ENCODE results near the gene SSTR3.

DNA sequence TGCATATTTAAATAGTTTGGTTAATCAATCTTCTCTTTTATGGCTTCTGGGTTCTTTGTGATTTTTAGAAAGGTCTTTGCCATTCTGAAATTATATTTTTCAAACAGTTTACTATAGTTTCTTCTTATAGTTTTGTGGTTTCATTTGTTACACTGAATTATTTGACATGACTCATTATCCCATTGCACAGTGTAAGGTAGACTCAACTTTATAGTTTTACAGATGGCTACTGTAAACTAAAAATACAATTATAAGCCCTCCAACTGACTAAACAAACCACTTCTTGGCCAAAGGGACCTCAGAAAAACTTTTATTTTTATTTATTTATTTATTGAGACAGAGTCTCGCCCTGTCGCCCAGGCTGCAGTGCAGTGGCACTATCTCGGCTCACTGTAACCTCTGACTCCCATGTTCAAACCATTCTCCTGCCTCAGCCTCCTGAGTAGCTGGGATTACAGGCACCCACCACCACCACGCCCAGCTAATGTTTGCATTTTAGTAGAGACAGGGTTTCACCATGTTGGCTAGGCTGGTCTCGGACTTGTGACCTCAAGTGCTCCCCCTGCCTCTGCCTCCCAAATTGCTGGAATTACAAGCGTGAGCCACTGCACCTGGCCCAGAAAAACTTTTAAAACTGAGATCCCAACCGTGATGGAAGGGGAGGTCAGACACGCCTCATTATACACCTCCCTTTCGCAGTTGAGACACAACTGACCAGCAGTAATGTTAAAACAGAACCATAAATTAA, 45.9 kb upstream of the SSTR3 start:
- TF ChIP-seq, protein P1, sequence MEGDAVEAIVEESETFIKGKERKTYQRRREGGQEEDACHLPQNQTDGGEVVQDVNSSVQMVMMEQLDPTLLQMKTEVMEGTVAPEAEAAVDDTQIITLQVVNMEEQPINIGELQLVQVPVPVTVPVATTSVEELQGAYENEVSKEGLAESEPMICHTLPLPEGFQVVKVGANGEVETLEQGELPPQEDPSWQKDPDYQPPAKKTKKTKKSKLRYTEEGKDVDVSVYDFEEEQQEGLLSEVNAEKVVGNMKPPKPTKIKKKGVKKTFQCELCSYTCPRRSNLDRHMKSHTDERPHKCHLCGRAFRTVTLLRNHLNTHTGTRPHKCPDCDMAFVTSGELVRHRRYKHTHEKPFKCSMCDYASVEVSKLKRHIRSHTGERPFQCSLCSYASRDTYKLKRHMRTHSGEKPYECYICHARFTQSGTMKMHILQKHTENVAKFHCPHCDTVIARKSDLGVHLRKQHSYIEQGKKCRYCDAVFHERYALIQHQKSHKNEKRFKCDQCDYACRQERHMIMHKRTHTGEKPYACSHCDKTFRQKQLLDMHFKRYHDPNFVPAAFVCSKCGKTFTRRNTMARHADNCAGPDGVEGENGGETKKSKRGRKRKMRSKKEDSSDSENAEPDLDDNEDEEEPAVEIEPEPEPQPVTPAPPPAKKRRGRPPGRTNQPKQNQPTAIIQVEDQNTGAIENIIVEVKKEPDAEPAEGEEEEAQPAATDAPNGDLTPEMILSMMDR (IDR thresholded peaks at IDR 0.05; ENCODE audit: low read depth, low read length): no peak
- no peak for TF ChIP-seq EZH2phosphoT487 (IDR thresholded peaks at IDR 0.05; ENCODE audit: low read depth)

Data from OCI-LY3 (cell line).